ENCODE data around the gene KIAA2012.

GRCh38 chr2:202118168-202118567 lies 45.1 kb downstream of the KIAA2012 start:
- TF ChIP-seq CTCF (IDR thresholded peaks at IDR 0.05; ENCODE audit: borderline replicate concordance, extremely low read depth, low read length, poor library complexity, severe bottlenecking) (no peak), EZH2 (IDR thresholded peaks at IDR 0.05; ENCODE audit: borderline replicate concordance, low read depth, low read length, severe bottlenecking) (no peak)

All from DND-41 (cell line).